Measurements from ENCODE around the gene ZNF275. TPM values are rescaled to one million over a fixed set of nuclear protein-coding genes. Genes with fewer than 3 reads are reported as not detected.
A peak's percentile ranks its signal among the peaks of the same experiment; 100 is the strongest.

Gene ZNF275
- total RNA-seq, 1 donor from 2014 or later = 7.5 TPM

GRCh38 chrX:153392642-153393321 is 58.8 kb downstream of the ZNF275 start:
- Histone ChIP-seq H3K27ac (no peak overlapping the region), H3K36me3 (no peaks in the 10 kb centered on the region), H3K79me2 (ENCODE audit: low read depth) (no peaks in the 10 kb centered on the region), H3K4me1 (no peaks in the 10 kb centered on the region), H3K4me2 (no peak overlapping the region), H3K9me3 (ENCODE audit: low read depth) (no peaks in the 10 kb centered on the region), H4K20me1 (ENCODE audit: low read depth) (no peaks in the 10 kb centered on the region), H3F3A (ENCODE audit: low read depth) (no peaks in the 10 kb centered on the region), H3K9ac (no peak overlapping the region), H2AFZ (replicated peaks) (no peak overlapping the region), H3K27me3 (no peaks in the 10 kb centered on the region), H3K4me3 (no peak overlapping the region)
- Mint-ChIP-seq H3K4me1 (peaks cover 10% of the 10 kb centered on the region), H3K9me3 (peaks cover 14% of the 10 kb centered on the region), H3K4me3 (no peak overlapping the region), H3K27me3 (ENCODE audit: insufficient read depth, low read depth) (peaks cover 2% of the 10 kb centered on the region), H3K36me3 (no peaks in the 10 kb centered on the region), H3K27ac (no peak overlapping the region)
- TF ChIP-seq EZH2 (IDR thresholded peaks at IDR 0.05) = no peak
- no peak for TF ChIP-seq EZH2phosphoT487 (IDR thresholded peaks at IDR 0.05)
- no peak for TF ChIP-seq CTCF (IDR thresholded peaks at IDR 0.05)
- DNase-seq (ENCODE audit: low spot score) = no peak

- H3K27ac ChIP-seq = no peak overlapping the region
- no peak for DNase-seq (ENCODE audit: low spot score)
- Mint-ChIP-seq H3K9me3 (peaks cover 20% of the 10 kb centered on the region), H3K27ac (peak overlapping the region; percentile 52), H3K36me3 (no peaks in the 10 kb centered on the region), H3K4me3 (no peak overlapping the region), H3K27me3 (ENCODE audit: insufficient read depth, low read depth) (peaks cover 2% of the 10 kb centered on the region), H3K4me1 (peaks cover 10% of the 10 kb centered on the region)
- no peak overlapping the region for H3K4me3 ChIP-seq
- H3K79me2 ChIP-seq (ENCODE audit: low read depth) = no peaks in the 10 kb centered on the region
- H4K20me1 ChIP-seq (ENCODE audit: low read depth) = no peaks in the 10 kb centered on the region
- H3K4me1 ChIP-seq = no peaks in the 10 kb centered on the region
- no peaks in the 10 kb centered on the region for H3K27me3 ChIP-seq
- H3K9ac ChIP-seq = no peak overlapping the region
- H2AFZ ChIP-seq (replicated peaks) = no peak overlapping the region
- H3K9me3 ChIP-seq (ENCODE audit: low read depth) = no peaks in the 10 kb centered on the region
- H3K4me2 ChIP-seq = no peak overlapping the region
- no peaks in the 10 kb centered on the region for H3K36me3 ChIP-seq
- no peaks in the 10 kb centered on the region for H3F3A ChIP-seq (ENCODE audit: low read depth)
- no peak for TF ChIP-seq EZH2phosphoT487 (IDR thresholded peaks at IDR 0.05)
- TF ChIP-seq EZH2 (IDR thresholded peaks at IDR 0.05) = no peak
- no peak for TF ChIP-seq CTCF (IDR thresholded peaks at IDR 0.05)
Observed at GRCh38 chrX:153394612-153395011, 60.7 kb downstream of the ZNF275 start.

GRCh38 chrX:153395613-153396319 is 61.8 kb downstream of the ZNF275 start:
- no peak overlapping the region for H3K4me3 Mint-ChIP-seq
- H3K4me1 Mint-ChIP-seq = peaks cover 10% of the 10 kb centered on the region
- no peaks in the 10 kb centered on the region for H3K79me2 ChIP-seq (ENCODE audit: low read depth)
- no peak overlapping the region for H3K9ac ChIP-seq
- no peak overlapping the region for H3K4me2 ChIP-seq
- no peaks in the 10 kb centered on the region for H3K9me3 ChIP-seq (ENCODE audit: low read depth)
- no peak overlapping the region for H2AFZ ChIP-seq (replicated peaks)
- H3K4me3 ChIP-seq = no peak overlapping the region
- no peak overlapping the region for H3K27ac ChIP-seq
- TF ChIP-seq EZH2phosphoT487 (IDR thresholded peaks at IDR 0.05) (no peak), CTCF (IDR thresholded peaks at IDR 0.05) (no peak), EZH2 (IDR thresholded peaks at IDR 0.05) (no peak)
- H3K9me3 Mint-ChIP-seq = peaks cover 22% of the 10 kb centered on the region
- H4K20me1 ChIP-seq (ENCODE audit: low read depth) = no peaks in the 10 kb centered on the region
- no peaks in the 10 kb centered on the region for H3K36me3 ChIP-seq
- no peaks in the 10 kb centered on the region for H3K36me3 Mint-ChIP-seq
- DNase-seq (ENCODE audit: low spot score) = no peak
- peaks cover 4% of the 10 kb centered on the region for H3K27me3 Mint-ChIP-seq (ENCODE audit: insufficient read depth, low read depth)
- no peaks in the 10 kb centered on the region for H3K4me1 ChIP-seq
- no peak overlapping the region for H3K27ac Mint-ChIP-seq
- no peaks in the 10 kb centered on the region for H3K27me3 ChIP-seq
- no peaks in the 10 kb centered on the region for H3F3A ChIP-seq (ENCODE audit: low read depth)
